K562 (cell line): Measurements from ENCODE around the gene PPM1F.

Experiments used
- CTCF ChIP-seq, 3 experiments: IDR thresholded peaks in 2 of 3; conservative IDR thresholded peaks in 1 of 3; 2 replicates each; pipeline ENCODE4 v1.5.1; 2011 to 2012; ENCODE audit warnings: low read length in 3 of 3, mild to moderate bottlenecking in 3 of 3, control low read depth in 2 of 3, improper control_type of control experiment in 1 of 3, inconsistent platforms in 1 of 3, low read depth in 1 of 3, mixed read lengths in 1 of 3, moderate library complexity in 1 of 3; ENCODE audit not compliant: insufficient read depth in 2 of 3
- FOXJ2 ChIP-seq: fragments of 200-800 bp; sonication (Bioruptor generic); IDR thresholded peaks from 2 replicates; pipeline ENCODE4 v1.6.1; 2016; ENCODE audit warnings: missing genetic modification characterization, missing compliant biosample characterization
- FOXM1 ChIP-seq, 2 experiments: fragments of 450-650 bp in 1 of 2; sonication (generic) in 1 of 2; formaldehyde crosslinking in 1 of 2; IDR thresholded peaks; 2 replicates each; pipeline versions ENCODE4 v1.6.1 to v1.9.0; 2017 to 2022; ENCODE audit warnings: low read depth in 2 of 2, mild to moderate bottlenecking in 2 of 2, missing genetic modification reagents in 1 of 2, moderate library complexity in 1 of 2
- KDM4B ChIP-seq, 2 experiments: fragments of 450-650 bp in 1 of 2; sonication (generic) in 1 of 2; IDR thresholded peaks; 2 replicates each; pipeline ENCODE4 v1.6.1; 2016 to 2017; ENCODE audit warnings: borderline replicate concordance in 2 of 2, antibody characterized with exemption in 1 of 2, low read depth in 1 of 2, mild to moderate bottlenecking in 1 of 2
- MED1 ChIP-seq: sonication (generic); formaldehyde crosslinking; IDR thresholded peaks from 2 replicates; pipeline ENCODE4 v1.8.1; 2023; ENCODE audit warnings: missing genetic modification reagents, borderline replicate concordance
- MXI1 ChIP-seq: IDR thresholded peaks from 2 replicates; pipeline ENCODE4 v1.6.1; 2011; ENCODE audit warnings: low read depth, mild to moderate bottlenecking, improper control_type of control experiment, low read length
- NCOA4 ChIP-seq: fragments of 450-650 bp; IDR thresholded peaks from 2 replicates; pipeline ENCODE4 v1.6.1; 2018; ENCODE audit warnings: mild to moderate bottlenecking; ENCODE audit not compliant: partially characterized antibody
- NFATC3 ChIP-seq: fragments of 450-650 bp; IDR thresholded peaks from 2 replicates; pipeline ENCODE4 v1.6.1; 2017; ENCODE audit warnings: mild to moderate bottlenecking
- POLR2A ChIP-seq: fragments of 450-650 bp; conservative IDR thresholded peaks from 2 replicates; pipeline ENCODE4 v1.6.1; 2016
- SREBF2 ChIP-seq: sonication (generic); formaldehyde crosslinking; IDR thresholded peaks from 2 replicates; pipeline ENCODE4 v1.4.0; 2020; ENCODE audit warnings: mild to moderate bottlenecking, missing genetic modification reagents

GRCh38 chr22:21903283-21903682, 49.4 kb downstream of the PPM1F start:
- TF ChIP-seq SREBF2 (CRISPR knock-in tag) (no peak), MED1 (no peak), KDM4B (IDR thresholded peaks at IDR 0.05; ENCODE audit: borderline replicate concordance in 2 of 2, low read depth in 1 of 2) (no peak), FOXJ2 (tag) (no peak), POLR2A (no peak), NFATC3 (no peak), MXI1 (no peak), FOXM1 (IDR thresholded peaks at IDR 0.05; ENCODE audit: low read depth) (no peak), FOXM1 (CRISPR knock-in tag; IDR thresholded peaks at IDR 0.05; ENCODE audit: low read depth) (no peak), NCOA4 (no peak), CTCF (IDR thresholded peaks at IDR 0.05 in 2 of 3, conservative IDR thresholded peaks at IDR 0.05 in 1 of 3; ENCODE audit: insufficient read depth in 2 of 3, low read depth in 1 of 3, low read length in 3 of 3) (no peak)
